ENCODE measurements around the gene NFAM1.

Gene NFAM1

GRCh38 chr22:42345458-42345857 lies 86.7 kb downstream of the NFAM1 start:
- no peak for FAIRE-seq

GRCh38 chr22:42344361-42344905 lies 87.8 kb downstream of the NFAM1 start:
- DNase-seq (ENCODE audit: insufficient read length) (no peak), FAIRE-seq (no peak)

More at GRCh38 chr22:42345458-42345857, 86.7 kb downstream of the NFAM1 start:
- TF ChIP-seq TAF1 (IDR thresholded peaks at IDR 0.05; ENCODE audit: borderline replicate concordance, low read depth, low read length), result no peak
- TF ChIP-seq POLR2AphosphoS5 (IDR thresholded peaks at IDR 0.05; ENCODE audit: low read depth, low read length), result no peak
- DNase-seq (ENCODE audit: insufficient read length), result no peak

GRCh38 chr22:42343531-42344081 lies 88.6 kb downstream of the NFAM1 start:
- no peak for FAIRE-seq
- TF ChIP-seq POLR2A (IDR thresholded peaks at IDR 0.05; ENCODE audit: low read depth, low read length), result no peak
- TF ChIP-seq TAF1 (IDR thresholded peaks at IDR 0.05; ENCODE audit: borderline replicate concordance, low read depth, low read length), result no peak
- no peak for TF ChIP-seq POLR2AphosphoS5 (IDR thresholded peaks at IDR 0.05; ENCODE audit: low read depth, low read length)
- no peak for DNase-seq (ENCODE audit: insufficient read length)

More at GRCh38 chr22:42344361-42344905, 87.8 kb downstream of the NFAM1 start:
- TF ChIP-seq TAF1 (IDR thresholded peaks at IDR 0.05; ENCODE audit: borderline replicate concordance, low read depth, low read length), result no peak
- TF ChIP-seq POLR2AphosphoS5 (IDR thresholded peaks at IDR 0.05; ENCODE audit: low read depth, low read length), result no peak

- FAIRE-seq (no peak), DNase-seq (ENCODE audit: insufficient read length) (no peak)
- TF ChIP-seq POLR2A (IDR thresholded peaks at IDR 0.05; ENCODE audit: low read depth, low read length), result no peak
- no peak for TF ChIP-seq POLR2AphosphoS5 (IDR thresholded peaks at IDR 0.05; ENCODE audit: low read depth, low read length)
- TF ChIP-seq TAF1 (IDR thresholded peaks at IDR 0.05; ENCODE audit: borderline replicate concordance, low read depth, low read length), result no peak
Measured at GRCh38 chr22:42343121-42343454, 89.1 kb downstream of the NFAM1 start.

GRCh38 chr22:42342426-42343120 lies 89.6 kb downstream of the NFAM1 start:
- FAIRE-seq, result no peak
- TF ChIP-seq POLR2A (IDR thresholded peaks at IDR 0.05; ENCODE audit: low read depth, low read length), result no peak
- no peak for TF ChIP-seq POLR2AphosphoS5 (IDR thresholded peaks at IDR 0.05; ENCODE audit: low read depth, low read length)
- no peak for TF ChIP-seq TAF1 (IDR thresholded peaks at IDR 0.05; ENCODE audit: borderline replicate concordance, low read depth, low read length)
- no peak for DNase-seq (ENCODE audit: insufficient read length)

- no peak for FAIRE-seq
- no peak for TF ChIP-seq POLR2AphosphoS5 (IDR thresholded peaks at IDR 0.05; ENCODE audit: low read depth, low read length)
- TF ChIP-seq TAF1 (IDR thresholded peaks at IDR 0.05; ENCODE audit: borderline replicate concordance, low read depth, low read length), result no peak
- no peak for DNase-seq (ENCODE audit: insufficient read length)
Measured at GRCh38 chr22:42341779-42342178, 90.4 kb downstream of the NFAM1 start.

GRCh38 chr22:42340829-42341383 lies 91.3 kb downstream of the NFAM1 start:
- FAIRE-seq, result no peak
- DNase-seq (ENCODE audit: insufficient read length), result no peak
- TF ChIP-seq POLR2AphosphoS5 (IDR thresholded peaks at IDR 0.05; ENCODE audit: low read depth, low read length) (no peak), POLR2A (IDR thresholded peaks at IDR 0.05; ENCODE audit: low read depth, low read length) (no peak), TAF1 (IDR thresholded peaks at IDR 0.05; ENCODE audit: borderline replicate concordance, low read depth, low read length) (no peak)

DNA sequence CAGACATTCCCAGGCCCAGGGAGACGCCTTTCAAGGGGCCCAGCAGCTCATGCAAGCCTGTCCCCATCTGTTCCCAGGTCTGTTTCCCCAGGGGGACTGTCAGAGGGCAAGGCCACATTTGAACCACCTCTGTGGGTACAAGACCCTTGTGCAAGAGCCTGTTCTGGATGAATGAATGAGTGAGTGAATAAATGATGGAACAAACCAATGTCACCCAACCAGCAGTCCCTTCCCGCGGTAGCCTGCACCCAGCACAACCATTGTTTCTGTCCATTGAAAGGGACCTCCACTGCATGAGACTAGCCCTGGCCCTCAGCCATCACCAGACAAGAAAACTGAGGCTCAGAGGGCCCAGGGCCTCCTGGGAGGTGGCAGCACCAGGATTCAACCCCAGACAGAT lies 92.1 kb downstream of the NFAM1 start:
- no peak for TF ChIP-seq POLR2A (IDR thresholded peaks at IDR 0.05; ENCODE audit: low read depth, low read length)
- no peak for TF ChIP-seq TAF1 (IDR thresholded peaks at IDR 0.05; ENCODE audit: borderline replicate concordance, low read depth, low read length)
- no peak for TF ChIP-seq POLR2AphosphoS5 (IDR thresholded peaks at IDR 0.05; ENCODE audit: low read depth, low read length)
- no peak for DNase-seq (ENCODE audit: insufficient read length)
- FAIRE-seq, result no peak

- no peak for DNase-seq (ENCODE audit: insufficient read length)
- TF ChIP-seq POLR2A (IDR thresholded peaks at IDR 0.05; ENCODE audit: low read depth, low read length) (no peak), TAF1 (IDR thresholded peaks at IDR 0.05; ENCODE audit: borderline replicate concordance, low read depth, low read length) (no peak), POLR2AphosphoS5 (IDR thresholded peaks at IDR 0.05; ENCODE audit: low read depth, low read length) (no peak)
- no peak for FAIRE-seq
Measured at GRCh38 chr22:42338479-42338878, 93.7 kb downstream of the NFAM1 start.

GRCh38 chr22:42337356-42337755 lies 94.8 kb downstream of the NFAM1 start:
- FAIRE-seq, result no peak
- TF ChIP-seq POLR2AphosphoS5 (IDR thresholded peaks at IDR 0.05; ENCODE audit: low read depth, low read length) (no peak), TAF1 (IDR thresholded peaks at IDR 0.05; ENCODE audit: borderline replicate concordance, low read depth, low read length) (no peak), POLR2A (IDR thresholded peaks at IDR 0.05; ENCODE audit: low read depth, low read length) (no peak)
- DNase-seq (ENCODE audit: insufficient read length), result no peak

GRCh38 chr22:42336527-42337227 lies 95.5 kb downstream of the NFAM1 start:
- no peak for FAIRE-seq
- no peak for TF ChIP-seq POLR2A (IDR thresholded peaks at IDR 0.05; ENCODE audit: low read depth, low read length)
- TF ChIP-seq POLR2AphosphoS5 (IDR thresholded peaks at IDR 0.05; ENCODE audit: low read depth, low read length), result no peak
- no peak for DNase-seq (ENCODE audit: insufficient read length)
